Prostate gland (tissue), 2 donors: Measurements from ENCODE around the gene NEGR1.

Source experiments
- CTCF ChIP-seq, 4 experiments: fragments of 200-600 bp in 2 of 4; fragments of 450-650 bp in 2 of 4; sonication (generic) in 2 of 4; IDR thresholded peaks; 1 replicate in 3 of 4; 2 replicates in 1 of 4; pipeline ENCODE4 v1.5.1; 2016 to 2019; ENCODE audit warnings: antibody characterized with exemption in 4 of 4, mild to moderate bottlenecking in 2 of 4, moderate library complexity in 2 of 4
- POLR2AphosphoS5 ChIP-seq: sonication (generic); formaldehyde crosslinking; IDR thresholded peaks from one replicate; pipeline ENCODE4 v1.6.1; 2017; ENCODE audit warnings: antibody characterized with exemption

GRCh38 chr1:71836904-71837303, 445.4 kb downstream of the NEGR1 start:
- no peak for TF ChIP-seq CTCF (IDR thresholded peaks at IDR 0.05)
- no peak for TF ChIP-seq POLR2AphosphoS5
